Keratinocyte (primary cell): ENCODE measurements around the gene IKBIP. TPM values are rescaled to one million over a fixed set of nuclear protein-coding genes. Genes with fewer than 3 reads are reported as not detected.

Experiments used
- DNase-seq: peaks from one replicate; pipeline ENCODE4 v3.0.0-alpha.2; 2011; ENCODE audit warnings: low read depth, missing footprints, low spot score
- FAIRE-seq: peaks from 2 replicates; lab custom pipeline; 2011; peaks lifted over from hg19 to GRCh38; lab: Jason Lieb, UNC
- H2AFZ ChIP-seq: 2 replicates; pipeline ENCODE4 v1.6.0; 2012; ENCODE audit warnings: low read length, control low read depth, inconsistent platforms; ENCODE audit not compliant: control insufficient read depth
- H3K27ac ChIP-seq: 2 replicates; pipeline ENCODE4 v1.5.1; 2011; ENCODE audit warnings: low read length; ENCODE audit not compliant: control insufficient read depth, insufficient read depth
- H3K27me3 ChIP-seq: 3 replicates; pipeline ENCODE4 v1.6.0; 2011; ENCODE audit warnings: low read length; ENCODE audit not compliant: control insufficient read depth, insufficient read depth; ENCODE audit errors: extremely low read depth
- H3K36me3 ChIP-seq, 2 experiments: 2 replicates in 1 of 2; 3 replicates in 1 of 2; pipeline ENCODE4 v1.5.1; 2011; ENCODE audit warnings: low read length in 2 of 2, mild to moderate bottlenecking in 1 of 2; ENCODE audit not compliant: control insufficient read depth in 2 of 2, insufficient read depth in 2 of 2; ENCODE audit errors: extremely low read depth in 1 of 2
- H3K4me1 ChIP-seq: 3 replicates; pipeline ENCODE4 v1.5.1; 2011; ENCODE audit warnings: low read length; ENCODE audit not compliant: control insufficient read depth, insufficient read depth; ENCODE audit errors: extremely low read depth
- H3K4me2 ChIP-seq: 3 replicates; pipeline ENCODE4 v1.6.0; 2011; ENCODE audit warnings: low read depth, low read length; ENCODE audit not compliant: control insufficient read depth, insufficient read depth; ENCODE audit errors: extremely low read depth
- H3K4me3 ChIP-seq, 3 experiments: fragments of 200-600 bp in 1 of 3; sonication (generic) in 1 of 3; 2 replicates in 2 of 3; 3 replicates in 1 of 3; pipeline ENCODE4 v1.5.1; 2011 to 2016; ENCODE audit warnings: low read length in 3 of 3, mild to moderate bottlenecking in 3 of 3, control low read depth in 2 of 3, inconsistent platforms in 1 of 3, low read depth in 1 of 3, mixed read lengths in 1 of 3, mixed run types in 1 of 3, moderate library complexity in 1 of 3; ENCODE audit not compliant: control insufficient read depth in 2 of 3, insufficient read depth in 2 of 3; ENCODE audit errors: extremely low read depth in 1 of 3
- H3K79me2 ChIP-seq: 2 replicates; pipeline ENCODE4 v1.6.0; 2012; ENCODE audit warnings: low read length; ENCODE audit not compliant: control insufficient read depth, insufficient read depth
- H3K9ac ChIP-seq: 3 replicates; pipeline ENCODE4 v1.6.0; 2011; ENCODE audit warnings: low read length; ENCODE audit not compliant: control insufficient read depth, insufficient read depth; ENCODE audit errors: extremely low read depth
- H3K9me1 ChIP-seq: 3 replicates; pipeline ENCODE4 v1.6.0; 2011; ENCODE audit warnings: low read length; ENCODE audit not compliant: control insufficient read depth, insufficient read depth; ENCODE audit errors: extremely low read depth
- H3K9me3 ChIP-seq: 2 replicates; pipeline ENCODE4 v1.5.1; 2012; ENCODE audit warnings: low read depth, low read length; ENCODE audit not compliant: control insufficient read depth
- H4K20me1 ChIP-seq: 3 replicates; pipeline ENCODE4 v1.6.0; 2011; ENCODE audit warnings: low read length; ENCODE audit not compliant: control insufficient read depth, insufficient read depth; ENCODE audit errors: extremely low read depth
- CTCF ChIP-seq, 3 experiments: IDR thresholded peaks in 1 of 3; conservative IDR thresholded peaks in 1 of 3; optimal IDR thresholded peaks in 1 of 3; 2 replicates in 2 of 3; 3 replicates in 1 of 3; pipeline versions ENCODE3 to v1.5.1; 2011; ENCODE audit warnings: low read length in 3 of 3, mild to moderate bottlenecking in 3 of 3, moderate library complexity in 2 of 3, control low read depth in 1 of 3, inconsistent platforms in 1 of 3; ENCODE audit not compliant: insufficient read depth in 2 of 3; ENCODE audit errors: extremely low read depth in 1 of 3
- EZH2 ChIP-seq: IDR thresholded peaks from one replicate; pipeline ENCODE4 v1.6.1; 2012; ENCODE audit warnings: inconsistent platforms, mild to moderate bottlenecking, low read length, moderate library complexity
- dilution Hi-C: fragments of 300-500 bp; cut with MboI; formaldehyde crosslinking; loops from one replicate; pipeline ENCODE4 v1.7.0; 2020; ENCODE audit warnings: low sequenced_read_pairs; ENCODE audit not compliant: extremely low pct_ligation_motif_present
- polyA plus RNA-seq, 5 experiments: library from polyadenylated mRNA; depleted of rRNA in 3 of 5; stranded (reverse) in 3 of 5; stranded (forward) in 1 of 5; unstranded in 1 of 5; fragments of >200 nt; gene quantifications; 1 replicate in 1 of 5; 2 replicates in 3 of 5; 3 replicates in 1 of 5; pipeline versions ENCODE4 v1.2.1 to v1.2.3, GENCODE V29; 2011 to 2012; ENCODE audit warnings: missing spikeins in 2 of 5, low read depth in 1 of 5, low replicate concordance in 1 of 5

Gene IKBIP
- polyA plus RNA-seq, 1 donor (not counting 4 experiments of a cell fraction or from before 2014, with no cell fraction given): 33.9 TPM

GRCh38 chr12:98591209-98591608, 53.4 kb downstream of the IKBIP start:
- DNase-seq: no peak
- peaks cover 1 to 9% of the 10 kb centered on the region in 2 experiments for H3K36me3 ChIP-seq
- dilution Hi-C loops: no loop called here
- no peaks in the 10 kb centered on the region for H3K9me3 ChIP-seq
- no peaks in the 10 kb centered on the region for H3K9me1 ChIP-seq
- no peak overlapping the region for H2AFZ ChIP-seq
- H3K4me3 ChIP-seq: no peak overlapping the region
- H3K4me1 ChIP-seq: peaks cover 11% of the 10 kb centered on the region
- peaks cover 28% of the 10 kb centered on the region for H3K79me2 ChIP-seq
- H3K4me2 ChIP-seq: no peak overlapping the region
- no peaks in the 10 kb centered on the region for H3K27me3 ChIP-seq
- no peak overlapping the region for H3K9ac ChIP-seq
- peaks cover 20% of the 10 kb centered on the region for H4K20me1 ChIP-seq
- TF ChIP-seq CTCF (optimal IDR thresholded peaks at IDR 0.05 in 1 of 3, IDR thresholded peaks at IDR 0.05 in 1 of 3, conservative IDR thresholded peaks at IDR 0.05 in 1 of 3; ENCODE audit: extremely low read depth in 1 of 3, insufficient read depth in 2 of 3, low read length in 3 of 3) (no peak), EZH2 (no peak)
- H3K27ac ChIP-seq: no peak overlapping the region
- FAIRE-seq: no peak

- H3K27ac ChIP-seq: no peak overlapping the region
- H3K79me2 ChIP-seq: no peaks in the 10 kb centered on the region
- FAIRE-seq (no peak), DNase-seq (no peak)
- H3K4me1 ChIP-seq: no peaks in the 10 kb centered on the region
- H3K9me1 ChIP-seq: no peaks in the 10 kb centered on the region
- TF ChIP-seq CTCF (optimal IDR thresholded peaks at IDR 0.05 in 1 of 3, IDR thresholded peaks at IDR 0.05 in 1 of 3, conservative IDR thresholded peaks at IDR 0.05 in 1 of 3; ENCODE audit: extremely low read depth in 1 of 3, insufficient read depth in 2 of 3, low read length in 3 of 3): no peak
- no peak for TF ChIP-seq EZH2
- H3K4me3 ChIP-seq: no peak overlapping the region
- no peaks in the 10 kb centered on the region for H3K27me3 ChIP-seq
- H3K9me3 ChIP-seq: no peaks in the 10 kb centered on the region
- no peak overlapping the region for H3K9ac ChIP-seq
- no peak overlapping the region for H2AFZ ChIP-seq
- no peaks in the 10 kb centered on the region for H4K20me1 ChIP-seq
- no peak overlapping the region for H3K4me2 ChIP-seq
- dilution Hi-C loops: no loop called here
- no peaks in the 10 kb centered on the region for H3K36me3 ChIP-seq
Observed at GRCh38 chr12:98587084-98587483, 57.5 kb downstream of the IKBIP start.
